HepG2 (cell line): Measurements from ENCODE around the gene SDC3. TPM values are rescaled to one million over a fixed set of nuclear protein-coding genes. Genes with fewer than 3 reads are reported as not detected.

Experiments
- ATAC-seq: fragments of 200-7000 bp; cut with Tn5 transposase; 3 replicates; pipeline ENCODE4 v1.9.1; 2020; ENCODE audit warnings: mild to moderate bottlenecking, moderate library complexity
- BruUV-seq: library from RNA; stranded (reverse); fragments of 400-500 nt; replicated peaks from 2 replicates; lab custom pipeline; 2021; lab: Mats Ljungman, UMichigan
- CTCF ChIA-PET: fragments of 300-600 bp; formaldehyde crosslinking; extraction: SDS; loops from one replicate; lab custom pipeline; 2021; ENCODE audit warnings: low total read pairs, inconsistent platforms, low intra/inter-chr PET ratio; lab: Yijun Ruan, JAX
- POLR2A ChIA-PET: fragments of 350-600 bp; sonication (Branson Sonifier 250); formaldehyde crosslinking; loops from one replicate; lab custom pipeline; 2020; ENCODE audit warnings: antibody characterized with exemption, inconsistent platforms; lab: Yijun Ruan, JAX
- DNase-seq: peaks from one replicate; pipeline ENCODE4 v3.0.0-alpha.2; 2015; ENCODE audit warnings: low spot score
- FAIRE-seq: peaks from 3 replicates; lab custom pipeline; 2011; peaks lifted over from hg19 to GRCh38; lab: Jason Lieb, UNC
- H2AFZ ChIP-seq: one replicate; pipeline ENCODE4 v1.6.1; 2011; ENCODE audit warnings: low read length, inconsistent platforms
- H3K27ac ChIP-seq: fragments of 300-600 bp; 3 replicates; pipeline ENCODE4 v1.8.0; 2011; ENCODE audit warnings: mixed run types, mild to moderate bottlenecking, mixed read lengths, low read length, inconsistent platforms; ENCODE audit not compliant: insufficient read depth; ENCODE audit errors: extremely low read length
- H3K27me3 ChIP-seq, 2 experiments: fragments of 200-600 bp in 1 of 2; 2 replicates in 1 of 2; 3 replicates in 1 of 2; pipeline versions ENCODE4 v1.6.0 to v1.8.0; 2011; ENCODE audit warnings: low read length in 2 of 2, mild to moderate bottlenecking in 2 of 2, moderate library complexity in 2 of 2, inconsistent platforms in 1 of 2; ENCODE audit not compliant: insufficient read depth in 2 of 2, control insufficient read depth in 1 of 2
- H3K36me3 ChIP-seq, 2 experiments: fragments of 200-600 bp in 1 of 2; replicated peaks in 1 of 2; 2 replicates in 1 of 2; 3 replicates in 1 of 2; pipeline versions ENCODE4 v1.5.1 to v1.8.0; 2011; ENCODE audit warnings: low read length in 2 of 2, inconsistent platforms in 1 of 2; ENCODE audit not compliant: insufficient read depth in 2 of 2, control insufficient read depth in 1 of 2
- H3K4me1 ChIP-seq: 2 replicates; pipeline ENCODE4 v1.5.1; 2012; ENCODE audit warnings: low read length, inconsistent platforms; ENCODE audit not compliant: insufficient read depth
- H3K4me2 ChIP-seq: 2 replicates; pipeline ENCODE4 v1.6.0; 2011; ENCODE audit warnings: low read depth, low read length, inconsistent platforms
- H3K4me3 ChIP-seq, 3 experiments: fragments of 200-600 bp in 1 of 3; sonication (generic), shearing (Covaris generic) in 1 of 3; replicated peaks in 1 of 3; 2 replicates each; pipeline ENCODE4 v1.5.1; 2011 to 2016; ENCODE audit warnings: low read length in 3 of 3, inconsistent platforms in 2 of 3, low read depth in 2 of 3, mild to moderate bottlenecking in 2 of 3, control low read depth in 1 of 3, mixed read lengths in 1 of 3; ENCODE audit not compliant: insufficient read depth in 1 of 3
- H3K79me2 ChIP-seq: one replicate; pipeline ENCODE4 v1.6.1; 2011; ENCODE audit warnings: low read length, inconsistent platforms; ENCODE audit not compliant: insufficient read depth
- H3K9ac ChIP-seq: 2 replicates; pipeline ENCODE4 v1.6.0; 2011; ENCODE audit warnings: mild to moderate bottlenecking, low read depth, low read length, inconsistent platforms; ENCODE audit not compliant: insufficient read depth
- H3K9me3 ChIP-seq: 2 replicates; pipeline ENCODE4 v1.5.1; 2012; ENCODE audit warnings: mild to moderate bottlenecking, low read length
- H4K20me1 ChIP-seq: 2 replicates; pipeline ENCODE4 v1.6.0; 2011; ENCODE audit warnings: inconsistent platforms, mild to moderate bottlenecking, low read length, moderate library complexity; ENCODE audit not compliant: insufficient read depth
- CHD2 ChIP-seq: IDR thresholded peaks from 2 replicates; pipeline ENCODE4 v1.6.1; 2011; ENCODE audit warnings: low read depth, low read length, improper control_type of control experiment
- GABPB1 ChIP-seq: IDR thresholded peaks from 2 replicates; pipeline ENCODE4 v1.6.1; 2016; ENCODE audit warnings: mild to moderate bottlenecking, missing genetic modification reagents, moderate library complexity, missing compliant biosample characterization
- KLF15 ChIP-seq: sonication (generic); formaldehyde crosslinking; IDR thresholded peaks from 2 replicates; pipeline ENCODE4 v1.8.1; 2023; ENCODE audit warnings: borderline replicate concordance, mild to moderate bottlenecking, inconsistent platforms, missing genetic modification reagents, mixed read lengths
- SMAD1 ChIP-seq: sonication (generic); formaldehyde crosslinking; IDR thresholded peaks from 2 replicates; pipeline ENCODE4 v1.4.0; 2020; ENCODE audit warnings: missing genetic modification reagents, low read depth, mild to moderate bottlenecking, borderline replicate concordance
- SNRNP70 ChIP-seq: fragments of 200-400 bp; formaldehyde crosslinking; IDR thresholded peaks from 2 replicates; pipeline ENCODE4 v1.6.1; 2017; ENCODE audit warnings: mild to moderate bottlenecking, low read depth, low read length, moderate library complexity
- ZFAT ChIP-seq: sonication (generic); formaldehyde crosslinking; conservative IDR thresholded peaks from 2 replicates; pipeline ENCODE4 v1.8.1; 2023; ENCODE audit warnings: missing genetic modification reagents, inconsistent platforms
- ZNF629 ChIP-seq: sonication (generic); formaldehyde crosslinking; conservative IDR thresholded peaks from 2 replicates; pipeline ENCODE4 v1.5.0; 2020; ENCODE audit warnings: missing genetic modification reagents
- WGBS: methylation state at CpG from one replicate; pipeline ENCODE4 v1.1.6; 2017; ENCODE audit warnings: low lambda C conversion rate; 5-methylcytosine and 5-hydroxymethylcytosine counted together
- in situ Hi-C: cut with HindIII; loops from 2 replicates; pipeline ENCODE4 v1.10.0; 2017; ENCODE audit warnings: low pct_unique_long_range_greater_than_20kb; ENCODE audit not compliant: extremely low pct_ligation_motif_present
- intact Hi-C: fragments of 100-400 bp; cut with micrococcal nuclease; formaldehyde crosslinking; loops from one replicate; pipeline ENCODE4 v1.10.0; 2022; ENCODE audit not compliant: unreplicated experiment
- polyA plus RNA-seq, 8 experiments: library from polyadenylated mRNA; depleted of rRNA in 3 of 8; stranded (reverse) in 7 of 8; unstranded in 1 of 8; fragments of >200 nt; fragmentation: Illumina TruSeq in 4 of 8; extraction: Trizol in 4 of 8; gene quantifications; 2 replicates each; pipeline versions ENCODE4 v1.2.1 to v1.2.3, GENCODE V29; 2011 to 2016; ENCODE audit warnings: low read depth in 4 of 8, missing spikeins in 1 of 8, mixed read lengths in 1 of 8; ENCODE audit not compliant: insufficient read depth in 1 of 8
- total RNA-seq, 5 experiments: library from RNA; depleted of rRNA; stranded (reverse); fragments of >200 nt; fragmentation: Illumina TruSeq; extraction: Trizol; gene quantifications; 2 replicates each; pipeline ENCODE4 v1.2.3, GENCODE V29; 2016; ENCODE audit warnings: low read depth in 1 of 5

SDC3 gene
- total and polyA plus RNA-seq, 2 of the 13 experiments (the other 11 are each of a cell fraction or from before 2014, with no cell fraction given) = 0.49 to 0.84 TPM

DNA sequence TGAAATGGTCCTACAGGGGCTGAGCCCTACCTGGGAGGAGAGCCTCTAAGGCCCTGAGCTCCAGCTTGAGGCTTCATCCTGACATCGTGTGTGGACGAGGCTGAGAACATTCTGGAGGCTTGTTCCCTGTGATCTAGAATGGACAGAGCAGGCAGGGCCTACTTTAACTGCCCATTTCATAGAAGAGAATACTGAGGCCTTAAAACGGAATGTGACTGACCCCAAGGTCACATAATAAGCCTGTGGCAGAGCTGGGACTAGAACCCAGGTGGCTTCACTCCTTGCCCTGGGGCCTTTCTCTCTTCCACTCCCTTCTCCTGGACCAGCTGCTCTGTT lies 6.0 kb upstream of the SDC3 start:
- Histone ChIP-seq H3K27me3 (peaks cover 1 to 11% of the 10 kb centered on the region in 2 experiments; a peak in 3 of 5 replicates), H4K20me1 (no peaks in the 10 kb centered on the region), H2AFZ (no peak overlapping the region)
- intact Hi-C loops = no loop called here
- FAIRE-seq = no peak
- BruUV-seq = no TSS peak
- TF ChIP-seq SMAD1 (CRISPR knock-in tag) = no peak
- TF ChIP-seq ZFAT (CRISPR knock-in tag) = no peak
- no peak for TF ChIP-seq KLF15 (CRISPR knock-in tag)
- TF ChIP-seq CHD2 = no peak
- TF ChIP-seq ZNF629 (CRISPR knock-in tag) = peak; percentile 71
- TF ChIP-seq, all 625 proteins: peak for 1
- no peak for DNase-seq
- H3K9ac ChIP-seq = no peak overlapping the region
- ATAC-seq = no peak
- ChIA-PET POLR2A (no interaction called here), CTCF (no interaction called here)
- H3K4me2 ChIP-seq = no peak overlapping the region
- no peak overlapping the region for H3K4me3 ChIP-seq
- H3K9me3 ChIP-seq = no peaks in the 10 kb centered on the region
- no peaks in the 10 kb centered on the region for H3K36me3 ChIP-seq
- WGBS = 6% methylated on average over 3 of the region's 3 CpGs
- H3K79me2 ChIP-seq = no peaks in the 10 kb centered on the region
- in situ Hi-C loops = loop anchor here (5.0 kb wide), 2 partner anchors 112 to 197 kb away; no protein-coding TSS in a partner anchor
- H3K4me1 ChIP-seq = peaks cover 18% of the 10 kb centered on the region
- H3K27ac ChIP-seq = no peak overlapping the region

DNA sequence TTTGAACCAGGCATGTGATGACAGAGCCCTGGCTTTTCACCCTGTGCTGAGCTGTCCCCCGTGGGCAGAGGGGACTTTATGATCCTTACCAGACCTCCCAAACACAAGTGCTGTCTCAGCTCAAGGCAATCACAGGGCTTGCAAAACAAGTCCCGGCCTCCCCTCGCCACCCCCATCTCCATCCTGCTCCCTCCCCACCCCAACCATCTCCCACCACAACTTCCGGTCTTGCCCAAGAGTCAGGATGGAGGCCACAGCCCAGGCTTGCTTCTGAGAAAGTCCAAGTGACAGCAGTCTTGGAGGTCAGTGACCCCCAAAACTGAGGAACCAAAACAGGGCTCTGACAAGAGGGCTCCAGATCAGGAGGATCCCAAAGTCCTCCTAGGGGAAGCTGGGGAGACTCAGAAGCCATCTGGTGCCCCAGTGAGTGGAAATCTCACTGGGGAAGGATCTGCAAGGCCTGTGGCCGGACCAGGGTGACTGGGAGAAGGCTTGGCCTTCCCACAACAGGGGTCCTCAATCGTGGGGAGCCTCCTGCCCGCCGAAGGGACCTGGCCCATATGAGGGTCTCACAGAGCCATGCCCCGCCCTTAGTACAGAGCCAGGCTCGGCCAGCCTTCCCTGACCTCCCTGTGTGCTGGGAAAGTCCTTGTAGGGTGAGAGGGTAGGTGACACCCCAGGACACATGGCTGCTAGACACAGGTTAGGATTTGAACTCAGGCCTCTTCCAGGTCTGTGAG lies 4.5 kb upstream of the SDC3 start:
- H3K9me3 ChIP-seq = no peaks in the 10 kb centered on the region
- FAIRE-seq = no peak
- no peak overlapping the region for H2AFZ ChIP-seq
- no peak for ATAC-seq
- H3K4me1 ChIP-seq = peaks cover 26% of the 10 kb centered on the region
- WGBS = no CpG with 5 or more reads among the region's 10 CpGs
- peaks cover 4 to 19% of the 10 kb centered on the region in 2 experiments; a peak in 4 of 5 replicates for H3K27me3 ChIP-seq
- no peak overlapping the region for H3K4me2 ChIP-seq
- intact Hi-C loops = no loop called here
- no peak overlapping the region for H3K4me3 ChIP-seq
- TF ChIP-seq SNRNP70 (no peak), GABPB1 (CRISPR knock-in tag) (0 out of 2 replicates have a peak, but pooled peaks have one; percentile 28)
- TF ChIP-seq, all 625 proteins: peak for 1
- no peak for DNase-seq
- in situ Hi-C loops = loop anchor here (5.0 kb wide), 2 partner anchors 111 to 196 kb away; no protein-coding TSS in a partner anchor
- no peaks in the 10 kb centered on the region for H3K36me3 ChIP-seq
- ChIA-PET CTCF (interaction anchor here (4.3 kb wide), 1 partner anchor 111 kb away, joined by 72 read pairs; no protein-coding TSS in a partner anchor), POLR2A (interaction anchor here (1.0 kb wide), 1 partner anchor 65 kb away, joined by 4 read pairs; no protein-coding TSS in a partner anchor)
- no peak overlapping the region for H3K27ac ChIP-seq
- BruUV-seq = no TSS peak
- no peaks in the 10 kb centered on the region for H4K20me1 ChIP-seq
- H3K9ac ChIP-seq = no peak overlapping the region
- no peaks in the 10 kb centered on the region for H3K79me2 ChIP-seq
